Activated naive CD4-positive, alpha-beta T cell treated with anti-CD3 and anti-CD28 coated beads, Interleukin-2, amount 50 U/mL, for 24 hours (primary cell): ENCODE measurements around the gene C16orf46.
"Not testable (repeated sequence)": the region's sequence is repeated elsewhere in the genome, so short reads cannot be mapped to it uniquely, and the experiment has no call there.

Source experiments
- H3K27ac Mint-ChIP-seq: one replicate; pipeline ENCODE4 v1.8.0; 2021; ENCODE audit warnings: mild to moderate bottlenecking, mixed read lengths
- H3K27me3 Mint-ChIP-seq: one replicate; pipeline ENCODE4 v1.8.0; 2021; ENCODE audit warnings: mixed read lengths
- H3K36me3 Mint-ChIP-seq: one replicate; pipeline ENCODE4 v1.8.0; 2021; ENCODE audit warnings: mixed read lengths
- H3K4me1 Mint-ChIP-seq: one replicate; pipeline ENCODE4 v1.8.0; 2021; ENCODE audit warnings: mixed read lengths
- H3K4me3 Mint-ChIP-seq: one replicate; pipeline ENCODE4 v1.8.0; 2021; ENCODE audit warnings: mild to moderate bottlenecking, mixed read lengths
- H3K9me3 Mint-ChIP-seq: one replicate; pipeline ENCODE4 v1.8.0; 2021; ENCODE audit warnings: mixed read lengths

Gene C16orf46, protein sequence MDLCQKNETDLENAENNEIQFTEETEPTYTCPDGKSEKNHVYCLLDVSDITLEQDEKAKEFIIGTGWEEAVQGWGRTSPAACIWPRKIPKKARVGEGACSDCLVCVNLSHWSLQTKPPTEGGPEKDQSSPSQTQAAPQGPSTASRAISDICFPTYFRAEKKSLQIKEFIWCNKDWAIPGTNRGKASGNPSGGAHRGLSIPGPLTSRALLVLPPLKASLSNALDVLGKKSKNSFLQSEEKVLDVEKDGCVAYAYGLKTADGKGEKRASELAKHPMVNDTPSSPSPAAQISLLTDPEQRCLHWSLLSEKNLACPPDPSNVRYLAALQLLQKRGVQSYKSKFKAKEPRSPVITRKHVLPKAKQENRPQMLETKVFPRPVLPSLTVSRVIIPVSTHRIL

DNA sequence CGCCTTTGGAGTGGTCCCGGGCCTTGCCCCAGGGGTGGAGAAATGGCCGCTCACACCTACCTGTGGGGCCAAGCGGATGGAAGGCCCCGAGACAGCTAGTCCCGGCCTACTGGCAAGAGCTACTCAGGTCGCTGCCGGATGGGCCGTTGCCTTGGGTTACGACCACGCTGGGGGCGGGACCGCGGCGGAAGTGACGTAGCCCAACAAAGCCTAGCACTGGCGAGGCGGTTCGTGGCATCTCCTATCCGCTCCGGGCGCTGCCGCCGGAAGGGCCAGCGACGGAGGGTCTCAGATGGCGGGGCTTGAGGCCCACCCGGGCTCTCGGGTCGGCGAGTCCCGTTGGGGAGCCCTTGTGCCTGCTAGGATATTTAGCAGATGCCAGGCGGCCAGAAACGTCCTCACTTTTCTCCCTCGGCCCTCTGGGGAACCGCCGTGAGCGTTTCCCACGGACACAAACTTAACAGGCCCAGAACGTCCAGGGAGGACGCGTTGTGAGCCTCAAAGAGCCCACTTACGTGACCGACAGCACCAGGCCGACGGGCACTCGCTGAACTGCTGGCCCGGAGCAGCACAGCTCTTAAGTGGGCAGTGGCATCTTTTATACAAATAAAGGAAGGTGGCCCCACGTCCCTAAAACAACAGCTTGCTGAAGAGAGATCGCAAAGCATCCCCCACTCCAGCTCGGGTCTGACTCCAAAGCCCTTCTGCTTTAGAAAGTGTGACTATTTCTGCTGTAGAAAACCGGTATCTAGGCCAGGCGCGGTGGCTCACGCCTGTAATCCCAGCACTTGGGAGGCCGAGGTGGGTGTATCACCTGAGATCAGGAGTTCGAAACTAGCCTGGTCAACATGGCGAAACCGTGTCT lies at the start of gene C16orf46:
TSS of gene C16orf46 (minus strand) at position 163 of the 865 bp plus-strand sequence. CDS start 13,283 bp downstream, outside the sequence.
- H3K36me3 Mint-ChIP-seq: no peaks in the 10 kb centered on the region
- peak within 1 kb of the TSS; percentile 87 for H3K27ac Mint-ChIP-seq
- H3K27me3 Mint-ChIP-seq: no peaks in the 10 kb centered on the region

DNA sequence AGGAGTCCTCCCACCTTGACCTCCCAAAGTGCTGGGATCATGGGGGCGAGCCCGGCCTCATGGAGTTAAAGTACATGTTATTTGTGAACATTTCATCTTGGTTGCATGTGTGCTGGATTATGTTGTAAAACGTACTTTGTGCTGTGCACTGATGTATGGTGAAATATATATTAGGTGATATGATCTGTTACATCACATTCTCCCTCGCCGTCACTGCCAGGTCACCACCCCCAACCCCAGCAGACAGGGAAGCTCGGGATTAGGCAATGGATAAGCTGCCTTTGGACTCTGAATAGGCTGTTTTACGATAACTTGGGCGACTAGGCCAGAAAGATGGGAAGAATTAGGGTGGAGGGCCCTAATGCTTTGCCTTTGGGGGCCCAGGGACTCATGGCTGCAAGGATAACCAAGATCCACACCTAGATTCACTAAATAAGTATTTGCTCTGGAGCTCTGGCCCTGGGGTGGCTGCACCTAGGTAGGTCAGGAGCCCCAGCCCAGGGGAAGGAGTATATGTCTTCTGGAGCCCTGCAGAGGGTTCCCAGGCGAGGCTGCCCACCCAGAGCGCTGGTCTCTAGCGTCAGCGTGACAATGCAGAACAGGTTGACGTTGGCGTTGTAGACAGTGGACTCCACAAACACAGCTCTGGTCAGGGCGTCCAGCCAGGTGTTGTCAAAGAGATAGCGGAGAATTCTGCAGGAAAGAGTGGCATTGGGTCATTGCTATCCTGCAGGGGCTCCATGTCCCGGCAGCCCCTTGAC lies 46.2 kb upstream of the C16orf46 start:
- Mint-ChIP-seq H3K4me3 (no peak overlapping the region), H3K27ac (no peak overlapping the region), H3K27me3 (no peaks in the 10 kb centered on the region), H3K36me3 (no peaks in the 10 kb centered on the region), H3K9me3 (no peaks in the 10 kb centered on the region), H3K4me1 (no peaks in the 10 kb centered on the region)

More for the DNA sequence above, at the start of gene C16orf46:
- peak within 1 kb of the TSS; percentile 39 for H3K4me3 Mint-ChIP-seq
- H3K9me3 Mint-ChIP-seq: no peaks in the 10 kb centered on the region
- no peaks in the 10 kb centered on the region for H3K4me1 Mint-ChIP-seq

DNA sequence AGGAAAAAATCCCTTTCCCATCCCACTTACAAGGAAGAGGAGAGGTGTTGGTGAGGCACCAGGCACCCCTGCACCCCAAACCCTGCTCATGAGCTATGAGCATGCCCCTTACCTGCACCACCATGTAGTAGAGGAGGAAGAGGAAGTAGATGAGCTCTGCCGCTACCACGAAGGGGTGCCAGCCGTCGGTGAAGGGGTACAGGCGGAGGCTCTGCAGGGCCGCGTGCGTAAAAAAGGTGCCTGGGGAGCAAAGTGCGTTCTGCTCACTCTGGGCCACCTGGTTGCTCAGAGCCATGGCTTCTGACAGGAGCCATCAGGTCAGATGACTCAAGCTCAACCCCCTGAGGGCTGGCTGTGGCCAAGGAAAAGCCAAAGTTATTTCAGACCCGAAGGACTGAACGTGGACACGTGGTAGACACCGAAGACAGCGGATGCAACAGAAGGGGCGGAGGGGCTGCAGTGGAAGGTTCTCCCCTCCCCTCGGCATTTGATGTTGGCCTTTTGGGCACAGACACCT lies 44.5 kb upstream of the C16orf46 start:
- Mint-ChIP-seq H3K36me3 (no peaks in the 10 kb centered on the region), H3K4me3 (no peak overlapping the region), H3K4me1 (no peaks in the 10 kb centered on the region), H3K27ac (no peak overlapping the region), H3K9me3 (no peaks in the 10 kb centered on the region), H3K27me3 (no peaks in the 10 kb centered on the region)

DNA sequence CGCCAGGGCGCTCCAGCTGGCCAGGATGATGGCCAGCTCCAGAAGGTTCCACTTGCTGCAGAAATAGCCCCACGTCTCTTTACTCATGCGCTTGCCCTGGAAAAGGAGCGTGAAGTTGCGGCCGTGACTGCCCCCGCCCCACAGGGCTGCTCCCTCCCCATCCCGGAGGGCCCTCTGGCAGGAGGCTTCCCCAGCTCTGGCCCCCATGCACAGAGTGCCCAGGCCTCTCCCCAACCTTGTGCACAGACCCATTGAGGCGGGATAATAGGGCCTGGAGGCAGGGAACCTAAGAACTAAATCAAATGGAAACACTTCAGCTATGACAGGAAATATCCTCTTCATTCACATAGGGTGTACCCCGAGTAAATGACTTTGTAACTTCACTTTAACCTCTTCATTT lies 40.4 kb upstream of the C16orf46 start:
- Mint-ChIP-seq H3K4me1 (no peaks in the 10 kb centered on the region), H3K9me3 (no peaks in the 10 kb centered on the region), H3K27me3 (no peaks in the 10 kb centered on the region), H3K36me3 (no peaks in the 10 kb centered on the region), H3K27ac (no peak overlapping the region), H3K4me3 (no peak overlapping the region)

DNA sequence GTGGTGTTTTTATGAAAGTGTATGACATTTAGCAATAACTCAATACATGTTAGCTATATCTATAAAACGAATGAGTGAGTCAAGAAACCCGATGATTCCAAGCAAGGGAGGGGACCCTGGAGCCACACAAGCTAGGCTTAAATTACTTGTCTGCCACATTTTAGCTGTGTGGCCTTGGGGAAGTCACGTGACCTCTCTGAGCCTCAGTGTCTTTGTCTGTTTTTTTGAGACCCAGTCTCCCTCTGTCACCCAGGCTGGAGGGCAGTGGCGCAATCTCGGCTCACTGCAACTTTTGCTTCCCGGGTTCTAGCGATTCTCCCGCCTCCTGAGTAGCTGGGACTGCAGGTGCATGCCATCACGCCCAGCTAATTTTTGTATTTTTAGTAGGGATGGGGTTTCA lies 39.2 kb upstream of the C16orf46 start:
- no peaks in the 10 kb centered on the region for H3K27me3 Mint-ChIP-seq
- no peaks in the 10 kb centered on the region for H3K4me1 Mint-ChIP-seq
- H3K36me3 Mint-ChIP-seq: no peaks in the 10 kb centered on the region
- no peaks in the 10 kb centered on the region for H3K9me3 Mint-ChIP-seq
- no peak overlapping the region for H3K4me3 Mint-ChIP-seq
- H3K27ac Mint-ChIP-seq: no peak overlapping the region

DNA sequence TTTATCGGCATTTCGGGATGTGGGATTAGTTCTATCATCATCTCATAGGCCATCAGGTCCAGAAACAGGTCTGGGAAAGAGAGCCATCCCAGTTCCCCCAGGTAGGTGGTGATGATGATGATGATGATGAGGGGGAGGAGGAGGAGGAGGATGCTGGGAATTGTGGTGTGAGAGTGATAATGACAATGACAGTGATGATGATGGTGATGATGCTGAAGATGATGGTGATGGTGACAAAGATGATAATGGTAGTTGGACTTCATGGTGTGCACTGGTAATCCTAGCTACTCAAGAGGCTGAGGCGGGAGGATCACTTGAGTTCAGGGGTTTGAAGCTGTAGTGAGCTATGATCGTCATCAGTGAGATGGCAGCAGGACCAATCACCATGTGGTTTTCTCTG lies 35.4 kb upstream of the C16orf46 start:
- Mint-ChIP-seq H3K4me1 (no peaks in the 10 kb centered on the region), H3K4me3 (no peak overlapping the region), H3K27ac (no peak overlapping the region), H3K9me3 (no peaks in the 10 kb centered on the region), H3K36me3 (no peaks in the 10 kb centered on the region), H3K27me3 (no peaks in the 10 kb centered on the region)

DNA sequence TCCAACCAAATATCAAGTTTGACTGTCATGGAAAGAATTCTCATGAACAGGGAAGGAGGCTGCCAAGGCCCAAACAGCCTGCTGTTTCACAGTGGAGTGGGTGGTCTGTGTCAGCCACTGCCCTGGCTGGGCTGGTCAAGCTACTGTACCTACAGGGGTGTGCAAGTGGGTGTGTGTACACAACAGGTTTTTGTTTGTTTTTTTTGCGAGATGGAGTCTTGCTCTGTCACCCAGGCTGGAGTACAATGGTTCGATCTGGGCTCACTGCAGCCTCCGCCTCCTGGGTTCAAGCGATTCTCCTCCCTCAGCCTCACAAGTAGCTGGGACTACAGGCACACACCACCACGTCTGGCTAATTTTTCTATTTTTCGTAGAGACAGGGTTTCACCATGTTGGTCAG lies 32.2 kb upstream of the C16orf46 start:
- H3K36me3 Mint-ChIP-seq, H3K9me3 Mint-ChIP-seq, H3K27ac Mint-ChIP-seq, H3K27me3 Mint-ChIP-seq, H3K4me1 Mint-ChIP-seq, H3K4me3 Mint-ChIP-seq: not testable (repeated sequence)

DNA sequence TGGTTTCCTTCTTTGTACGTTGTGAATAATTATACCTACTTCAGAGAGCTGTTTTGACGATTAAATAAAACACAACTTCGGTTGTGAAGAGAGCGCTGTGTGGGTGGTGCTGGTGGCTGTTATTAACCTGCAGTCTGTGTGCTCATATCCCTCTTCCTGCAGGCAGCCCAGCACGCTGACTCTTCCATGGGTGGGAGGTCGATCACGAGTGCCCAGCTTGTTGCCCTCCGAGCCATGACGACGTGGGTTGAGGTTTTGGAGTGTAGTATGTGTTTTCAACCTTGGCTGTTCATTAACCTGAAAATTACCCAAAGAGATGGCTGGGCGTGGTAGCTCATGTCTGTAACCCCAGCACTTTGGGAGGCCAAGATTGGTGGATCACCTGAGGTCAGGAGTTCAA lies 30.5 kb upstream of the C16orf46 start:
- no peak overlapping the region for H3K4me3 Mint-ChIP-seq
- no peaks in the 10 kb centered on the region for H3K9me3 Mint-ChIP-seq
- H3K4me1 Mint-ChIP-seq: no peaks in the 10 kb centered on the region
- no peaks in the 10 kb centered on the region for H3K36me3 Mint-ChIP-seq
- H3K27me3 Mint-ChIP-seq: no peaks in the 10 kb centered on the region
- no peak overlapping the region for H3K27ac Mint-ChIP-seq

DNA sequence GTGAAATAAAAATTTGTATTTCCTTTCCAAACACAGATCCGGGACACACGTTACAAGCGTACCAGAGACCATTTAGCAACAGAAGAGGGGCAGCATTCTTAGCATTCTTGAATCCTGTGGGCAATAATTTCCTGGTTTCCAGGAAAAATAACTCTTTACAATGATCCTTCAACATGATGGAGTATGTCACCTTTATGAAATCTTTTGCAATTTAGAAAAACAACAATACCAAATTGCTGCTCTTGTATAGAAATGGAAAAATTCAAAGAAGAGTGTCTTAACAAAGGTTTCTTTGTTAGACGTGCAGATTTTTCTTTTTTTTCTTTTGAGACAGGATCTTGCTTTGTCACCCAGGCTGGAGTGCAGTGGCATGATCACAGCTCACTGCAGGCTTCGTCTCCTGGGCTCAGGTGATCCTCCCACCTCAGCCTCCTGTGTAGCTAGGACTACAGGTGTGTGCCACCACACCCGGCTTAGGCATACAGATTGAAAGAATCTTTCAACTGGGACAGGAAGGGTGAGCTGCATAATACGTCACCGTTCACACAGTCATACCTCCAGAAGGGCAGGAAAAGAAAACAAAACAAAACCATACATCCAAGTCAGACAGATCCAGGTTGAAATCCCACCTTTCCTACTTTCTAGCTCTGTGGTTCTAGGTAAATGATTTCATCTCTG lies 29.9 kb upstream of the C16orf46 start:
- no peaks in the 10 kb centered on the region for H3K9me3 Mint-ChIP-seq
- H3K36me3 Mint-ChIP-seq: no peaks in the 10 kb centered on the region
- H3K4me3 Mint-ChIP-seq: no peak overlapping the region
- no peaks in the 10 kb centered on the region for H3K27me3 Mint-ChIP-seq
- H3K27ac Mint-ChIP-seq: no peak overlapping the region
- no peaks in the 10 kb centered on the region for H3K4me1 Mint-ChIP-seq

DNA sequence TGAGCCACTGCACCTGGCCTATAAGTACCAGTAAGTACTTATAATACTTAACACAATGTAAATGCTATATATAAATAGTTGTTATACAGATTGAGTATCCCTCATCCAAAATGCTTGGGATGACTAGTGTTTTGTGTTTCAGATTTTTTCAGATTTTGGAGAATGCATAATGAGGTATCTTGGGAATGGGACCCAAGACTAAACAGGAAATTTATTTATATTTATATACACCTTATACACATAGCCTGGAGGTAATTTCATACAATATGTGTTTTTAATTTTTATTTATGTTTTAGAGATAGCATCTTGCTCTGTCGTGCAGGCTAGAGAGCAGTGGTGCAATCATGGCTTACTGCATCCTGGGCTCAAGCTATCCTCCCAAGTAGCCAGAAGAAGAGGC lies 28.9 kb upstream of the C16orf46 start:
- no peaks in the 10 kb centered on the region for H3K4me1 Mint-ChIP-seq
- no peaks in the 10 kb centered on the region for H3K36me3 Mint-ChIP-seq
- H3K4me3 Mint-ChIP-seq: no peak overlapping the region
- no peaks in the 10 kb centered on the region for H3K27me3 Mint-ChIP-seq
- no peaks in the 10 kb centered on the region for H3K9me3 Mint-ChIP-seq
- H3K27ac Mint-ChIP-seq: no peak overlapping the region

DNA sequence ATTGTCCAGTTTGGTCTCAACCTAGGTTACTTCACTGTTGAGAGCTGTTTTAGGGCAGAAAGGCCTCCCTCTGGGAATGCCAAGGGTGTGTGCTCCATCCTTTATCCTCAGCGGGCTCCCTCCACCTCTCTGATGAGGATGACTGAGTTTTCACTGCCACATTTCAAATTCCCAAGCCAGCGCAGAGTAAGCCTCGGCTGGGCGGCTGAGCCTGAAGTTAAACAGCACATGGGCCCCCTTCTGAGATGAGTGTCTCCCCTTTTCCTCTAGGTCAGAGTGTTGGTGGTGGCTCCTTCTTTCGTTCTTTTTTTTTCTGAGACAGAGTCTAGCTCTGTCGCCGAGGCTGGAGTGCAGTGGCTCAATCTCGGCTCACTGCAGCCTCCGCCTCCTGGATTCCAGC lies 24.7 kb upstream of the C16orf46 start:
- Mint-ChIP-seq H3K36me3 (no peaks in the 10 kb centered on the region), H3K27ac (no peak overlapping the region), H3K4me3 (no peak overlapping the region), H3K4me1 (peaks cover 1% of the 10 kb centered on the region), H3K27me3 (no peaks in the 10 kb centered on the region), H3K9me3 (no peaks in the 10 kb centered on the region)

DNA sequence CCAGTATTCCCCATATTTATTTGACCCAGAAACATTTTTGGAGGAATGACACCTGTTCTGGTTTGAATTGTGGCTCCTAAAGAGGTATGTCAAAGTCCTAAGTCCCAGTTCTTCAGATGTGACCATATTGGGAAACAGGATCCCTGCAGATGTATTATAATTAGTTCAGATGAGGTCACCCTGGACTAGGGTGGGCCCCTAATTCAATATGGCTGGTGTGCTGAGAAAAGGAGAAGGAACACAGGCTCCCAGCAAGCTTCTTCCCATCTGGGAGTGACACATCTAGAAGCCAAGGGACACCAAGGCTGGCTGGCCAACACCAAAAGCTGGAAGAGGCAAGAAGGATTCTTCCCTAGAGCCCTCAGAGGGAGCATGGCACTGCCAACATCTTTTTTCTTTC lies 22.9 kb upstream of the C16orf46 start:
- no peak overlapping the region for H3K27ac Mint-ChIP-seq
- H3K9me3 Mint-ChIP-seq: no peaks in the 10 kb centered on the region
- H3K36me3 Mint-ChIP-seq: no peaks in the 10 kb centered on the region
- peaks cover 5% of the 10 kb centered on the region for H3K4me1 Mint-ChIP-seq
- H3K27me3 Mint-ChIP-seq: no peaks in the 10 kb centered on the region
- H3K4me3 Mint-ChIP-seq: no peak overlapping the region

DNA sequence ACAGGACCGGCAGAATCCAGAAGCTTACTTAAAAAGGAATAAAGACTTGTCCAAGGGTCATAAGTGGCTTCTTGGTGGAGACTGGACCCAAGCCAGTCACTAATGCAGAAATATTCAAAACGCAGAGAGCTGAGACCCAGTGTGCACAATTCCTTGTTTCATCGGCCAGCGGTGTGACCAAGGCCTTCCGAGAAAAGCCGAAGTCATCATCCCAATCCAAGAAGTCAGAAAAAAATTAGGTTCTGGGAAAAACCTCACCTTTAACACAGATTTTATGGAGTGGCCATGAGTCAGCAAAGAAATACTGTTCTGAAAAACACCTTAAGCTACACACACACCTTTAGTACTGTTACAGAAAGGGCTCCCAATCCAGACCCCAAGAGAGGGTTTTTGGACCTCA lies 20.2 kb upstream of the C16orf46 start:
- H3K4me3 Mint-ChIP-seq: no peak overlapping the region
- no peak overlapping the region for H3K27ac Mint-ChIP-seq
- peaks cover 5% of the 10 kb centered on the region for H3K4me1 Mint-ChIP-seq
- no peaks in the 10 kb centered on the region for H3K9me3 Mint-ChIP-seq
- H3K27me3 Mint-ChIP-seq: no peaks in the 10 kb centered on the region
- H3K36me3 Mint-ChIP-seq: no peaks in the 10 kb centered on the region

DNA sequence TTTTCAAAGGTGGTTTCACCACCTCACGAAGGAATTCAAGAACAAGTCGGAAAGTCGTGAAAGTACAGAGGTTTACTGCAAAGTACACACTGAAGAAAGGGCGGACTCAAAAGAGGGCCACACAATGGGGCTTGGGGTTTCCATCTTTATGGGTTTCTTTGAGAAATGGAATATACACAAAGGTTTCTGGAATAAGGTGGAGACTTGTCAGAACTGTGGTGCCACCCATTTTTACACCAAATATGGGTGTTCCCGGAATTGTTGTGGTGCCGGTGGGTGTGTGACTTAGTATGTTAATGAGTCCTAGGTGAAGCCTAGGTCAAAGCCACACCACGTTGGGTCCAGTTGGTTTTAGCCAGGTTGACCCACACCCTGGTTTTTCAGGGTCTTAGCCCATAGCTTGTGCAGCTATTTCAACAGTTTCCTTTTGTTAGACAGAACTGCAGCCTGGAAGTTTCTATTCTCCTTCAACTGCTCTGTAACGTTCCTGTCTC lies 19.7 kb upstream of the C16orf46 start:
- Mint-ChIP-seq H3K4me1 (peaks cover 5% of the 10 kb centered on the region), H3K4me3 (peak overlapping the region; percentile 69), H3K27me3 (no peaks in the 10 kb centered on the region), H3K9me3 (no peaks in the 10 kb centered on the region), H3K27ac (peak overlapping the region; percentile 14), H3K36me3 (peaks cover 1% of the 10 kb centered on the region)
